CD14-positive monocyte (primary cell): ENCODE results near the gene TP53RK. TPM values are rescaled to one million over a fixed set of nuclear protein-coding genes. Genes with fewer than 3 reads are reported as not detected.

Experiments
- DNase-seq, 3 donors: peaks; one replicate each; pipeline ENCODE4 v3.0.0-alpha.2; 2011 to 2022
- H2AFZ ChIP-seq: 2 replicates; pipeline ENCODE4 v1.6.0; 2012; ENCODE audit warnings: mild to moderate bottlenecking, low read depth, low read length, inconsistent platforms; ENCODE audit not compliant: insufficient read depth, poor library complexity, severe bottlenecking
- H3K27ac ChIP-seq, 2 donors: 1 replicate in 1 of 2; 2 replicates in 1 of 2; pipeline ENCODE4 v1.5.1; 2012 to 2013; ENCODE audit warnings: low read length in 2 of 2, control low read depth in 1 of 2, inconsistent platforms in 1 of 2, low read depth in 1 of 2, mild to moderate bottlenecking in 1 of 2
- H3K27me3 ChIP-seq, 2 donors: one replicate each; pipeline versions ENCODE4 v1.6.0 to v1.6.1; 2011 to 2013; ENCODE audit warnings: low read length in 2 of 2; ENCODE audit not compliant: control insufficient read depth in 2 of 2, insufficient read depth in 2 of 2
- H3K36me3 ChIP-seq, 2 donors: replicated peaks in 1 of 2; 1 replicate in 1 of 2; 2 replicates in 1 of 2; pipeline versions ENCODE4 v1.5.1 to v1.6.1; 2012 to 2013; ENCODE audit warnings: low read length in 2 of 2, control low read depth in 1 of 2, inconsistent platforms in 1 of 2, mild to moderate bottlenecking in 1 of 2; ENCODE audit not compliant: insufficient read depth in 2 of 2, control insufficient read depth in 1 of 2
- H3K4me1 ChIP-seq, 2 donors: 1 replicate in 1 of 2; 2 replicates in 1 of 2; pipeline versions ENCODE4 v1.5.1 to v1.6.1; 2012 to 2013; ENCODE audit warnings: low read length in 2 of 2, control low read depth in 1 of 2, inconsistent platforms in 1 of 2, mild to moderate bottlenecking in 1 of 2, moderate library complexity in 1 of 2; ENCODE audit not compliant: insufficient read depth in 2 of 2, control insufficient read depth in 1 of 2
- H3K4me2 ChIP-seq: replicated peaks from 2 replicates; pipeline ENCODE3; 2012; ENCODE audit warnings: low read length, moderate library complexity, mild to moderate bottlenecking; ENCODE audit not compliant: poor library complexity, severe bottlenecking; ENCODE audit errors: extremely low read depth
- H3K4me3 ChIP-seq, 3 experiments: fragments of 200-600 bp in 1 of 3; sonication (generic) in 1 of 3; replicated peaks in 1 of 3; 1 replicate in 2 of 3; 2 replicates in 1 of 3; pipeline ENCODE4 v1.5.1; 2011 to 2013; ENCODE audit warnings: low read length in 3 of 3, mild to moderate bottlenecking in 3 of 3, control low read depth in 2 of 3, low read depth in 2 of 3, inconsistent platforms in 1 of 3, moderate library complexity in 1 of 3
- H3K79me2 ChIP-seq: 2 replicates; pipeline ENCODE4 v1.6.0; 2012; ENCODE audit warnings: mild to moderate bottlenecking, control low read depth, inconsistent platforms, low read length, moderate library complexity; ENCODE audit not compliant: insufficient read depth
- H3K9ac ChIP-seq: 2 replicates; pipeline ENCODE4 v1.6.0; 2017; ENCODE audit warnings: low read length, mild to moderate bottlenecking; ENCODE audit not compliant: insufficient read depth, poor library complexity, severe bottlenecking
- H3K9me3 ChIP-seq, 2 donors: replicated peaks in 1 of 2; 1 replicate in 1 of 2; 2 replicates in 1 of 2; pipeline versions ENCODE4 v1.5.1 to v1.6.1; 2012 to 2013; ENCODE audit warnings: low read length in 2 of 2, control low read depth in 1 of 2; ENCODE audit not compliant: control insufficient read depth in 1 of 2, insufficient read depth in 1 of 2
- H4K20me1 ChIP-seq: 2 replicates; pipeline ENCODE4 v1.6.0; 2012; ENCODE audit warnings: mild to moderate bottlenecking, low read length, control low read depth, moderate library complexity; ENCODE audit not compliant: insufficient read depth
- H3K27ac Mint-ChIP-seq, 7 donors: one replicate each; pipeline ENCODE4 v1.8.0; 2020; ENCODE audit warnings: mild to moderate bottlenecking in 7 of 7, mixed read lengths in 7 of 7, moderate library complexity in 6 of 7, inconsistent platforms in 2 of 7
- H3K27me3 Mint-ChIP-seq, 3 donors: one replicate each; pipeline ENCODE4 v1.8.0; 2021 to 2022; ENCODE audit warnings: low read depth in 3 of 3, mild to moderate bottlenecking in 3 of 3, mixed read lengths in 3 of 3, moderate library complexity in 3 of 3, inconsistent platforms in 1 of 3
- H3K36me3 Mint-ChIP-seq, 2 donors: one replicate each; pipeline ENCODE4 v1.8.0; 2020; ENCODE audit warnings: mixed read lengths in 2 of 2, inconsistent platforms in 1 of 2, mild to moderate bottlenecking in 1 of 2
- H3K4me1 Mint-ChIP-seq: one replicate; pipeline ENCODE4 v1.8.0; 2020; ENCODE audit warnings: mild to moderate bottlenecking, mixed read lengths
- H3K4me3 Mint-ChIP-seq, 2 donors: one replicate each; pipeline ENCODE4 v1.8.0; 2020; ENCODE audit warnings: mild to moderate bottlenecking in 2 of 2, mixed read lengths in 2 of 2, moderate library complexity in 1 of 2
- H3K9me3 Mint-ChIP-seq, 7 donors: one replicate each; pipeline ENCODE4 v1.8.0; 2020 to 2022; ENCODE audit warnings: mixed read lengths in 7 of 7, mild to moderate bottlenecking in 6 of 7, moderate library complexity in 6 of 7, inconsistent platforms in 2 of 7
- CTCF ChIP-seq: fragments of 200-600 bp; IDR thresholded peaks from one replicate; pipeline ENCODE4 v1.8.0; 2022; ENCODE audit warnings: antibody characterized with exemption, mild to moderate bottlenecking
- WGBS: methylation state at CpG from one replicate; pipeline ENCODE4 v1.1.5; 2013; ENCODE audit warnings: missing lambda C conversion rate; ENCODE audit not compliant: insufficient coverage; 5-methylcytosine and 5-hydroxymethylcytosine counted together
- intact Hi-C, 2 donors: fragments of 100-400 bp; cut with micrococcal nuclease; formaldehyde crosslinking; loops; one replicate each; pipeline versions ENCODE4 v1.15.0 to v1.15.1; 2023
- polyA plus RNA-seq, 3 donors: library from polyadenylated mRNA; depleted of rRNA in 1 of 3; unstranded in 2 of 3; stranded (reverse) in 1 of 3; fragments of 300-500 nt in 2 of 3; fragments of >200 nt in 1 of 3; fragmentation: Illumina TruSeq in 2 of 3; gene quantifications; 1 replicate in 2 of 3; 2 replicates in 1 of 3; pipeline ENCODE4 v1.2.3, GENCODE V29; 2012 to 2021

The TP53RK gene
- polyA plus RNA-seq, 3 donors = 1.4 to 10.9 (median 9.5) TPM

- TF ChIP-seq CTCF = no peak
- Histone ChIP-seq H3K4me1 (peaks cover 5 to 11% of the 10 kb centered on the region in 2 donors), H4K20me1 (no peaks in the 10 kb centered on the region), H3K27me3 (peaks cover 2 to 22% of the 10 kb centered on the region in 2 donors), H2AFZ (no peak overlapping the region), H3K9ac (no peak overlapping the region), H3K4me3 (no peak overlapping the region), H3K9me3 (peaks cover 3 to 7% of the 10 kb centered on the region in 2 donors), H3K36me3 (no peaks in the 10 kb centered on the region), H3K79me2 (no peaks in the 10 kb centered on the region), H3K4me2 (no peak overlapping the region), H3K27ac (no peak overlapping the region)
- intact Hi-C loops = no loop called here
- peaks cover 3 to 21% (median 6%) of the 10 kb centered on the region in 7 donors for H3K9me3 Mint-ChIP-seq
- H3K4me3 Mint-ChIP-seq = no peak overlapping the region
- peaks cover 13% of the 10 kb centered on the region for H3K4me1 Mint-ChIP-seq
- H3K27me3 Mint-ChIP-seq = peaks cover 21 to 26% (median 24%) of the 10 kb centered on the region in 3 donors
- peaks cover 0 to 3% of the 10 kb centered on the region in 2 donors for H3K36me3 Mint-ChIP-seq
- 100% methylated on average over 2 of the region's 2 CpGs for WGBS
- DNase-seq = no peak
- H3K27ac Mint-ChIP-seq = no peak overlapping the region
Measured at GRCh38 chr20:46706242-46706641, 17.0 kb upstream of the TP53RK start.

DNA sequence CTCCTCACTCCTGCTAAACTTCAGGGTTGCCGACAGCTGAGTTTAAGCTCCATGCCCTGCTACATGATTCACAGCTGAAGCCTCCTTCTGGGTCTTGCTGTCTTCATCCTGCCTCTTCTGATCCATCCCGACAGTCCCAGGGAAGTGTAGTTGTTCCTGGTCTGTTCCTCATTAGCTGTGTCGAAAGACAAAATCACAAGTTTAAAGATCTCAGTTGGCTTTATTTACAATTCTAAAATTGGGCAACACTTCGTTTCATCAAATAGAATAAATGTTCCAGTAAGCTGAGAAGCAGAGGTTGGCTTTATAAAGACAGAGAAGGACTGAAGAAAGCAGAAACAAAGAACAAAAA lies 16.1 kb upstream of the TP53RK start:
- Histone ChIP-seq H3K27me3 (peaks cover 2 to 20% of the 10 kb centered on the region in 2 donors), H3K36me3 (no peaks in the 10 kb centered on the region), H3K9ac (no peak overlapping the region), H2AFZ (no peak overlapping the region), H3K4me3 (no peak overlapping the region), H3K9me3 (peaks cover 3 to 7% of the 10 kb centered on the region in 2 donors), H3K4me2 (no peak overlapping the region), H3K27ac (no peak overlapping the region), H3K79me2 (no peaks in the 10 kb centered on the region), H3K4me1 (peaks cover 5 to 11% of the 10 kb centered on the region in 2 donors), H4K20me1 (no peaks in the 10 kb centered on the region)
- 100% methylated on average over 1 of the region's 4 CpGs for WGBS
- H3K36me3 Mint-ChIP-seq = peaks cover 0 to 3% of the 10 kb centered on the region in 2 donors
- no peak for DNase-seq
- peaks cover 17 to 19% (median 19%) of the 10 kb centered on the region in 3 donors for H3K27me3 Mint-ChIP-seq
- peaks cover 11% of the 10 kb centered on the region for H3K4me1 Mint-ChIP-seq
- H3K27ac Mint-ChIP-seq = no peak overlapping the region
- no peak for TF ChIP-seq CTCF
- peaks cover 3 to 21% (median 8%) of the 10 kb centered on the region in 7 donors for H3K9me3 Mint-ChIP-seq
- intact Hi-C loops = no loop called here
- H3K4me3 Mint-ChIP-seq = no peak overlapping the region
